ENCODE results near the gene DLAT. TPM values are rescaled to one million over a fixed set of nuclear protein-coding genes. Genes with fewer than 3 reads are reported as not detected.
A peak's percentile ranks its signal among the peaks of the same experiment; 100 is the strongest.

The DLAT gene
- total RNA-seq, 4 donors from 2014 or later = 27.2 to 32.4 (median 29.4) TPM

DNA sequence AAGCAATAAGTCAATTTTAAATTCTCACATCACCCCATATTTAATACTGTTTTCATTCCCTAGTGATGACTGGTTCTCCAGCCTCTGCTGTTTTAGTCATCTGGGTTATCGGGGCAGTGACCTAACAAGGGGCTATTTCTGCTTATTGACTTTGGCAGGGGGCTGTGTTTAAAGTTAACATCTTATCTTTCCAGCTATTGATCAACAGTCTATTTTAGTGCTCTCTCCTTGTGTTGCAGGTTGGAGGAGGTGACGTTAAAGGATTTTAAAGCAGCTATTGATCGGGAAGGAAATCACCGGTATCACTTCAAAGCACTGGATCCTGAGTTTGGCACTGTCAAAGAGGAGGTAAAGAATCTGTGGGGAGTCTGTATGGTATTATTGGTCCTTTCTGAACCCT, 7.7 kb upstream of the DLAT start:
- H3K27ac ChIP-seq (replicated peaks in 1 of 4) = peak overlapping the region; percentile 9 to 60 (median 50)
- intact Hi-C loops (cut with DNase I) = no loop called here

DNA sequence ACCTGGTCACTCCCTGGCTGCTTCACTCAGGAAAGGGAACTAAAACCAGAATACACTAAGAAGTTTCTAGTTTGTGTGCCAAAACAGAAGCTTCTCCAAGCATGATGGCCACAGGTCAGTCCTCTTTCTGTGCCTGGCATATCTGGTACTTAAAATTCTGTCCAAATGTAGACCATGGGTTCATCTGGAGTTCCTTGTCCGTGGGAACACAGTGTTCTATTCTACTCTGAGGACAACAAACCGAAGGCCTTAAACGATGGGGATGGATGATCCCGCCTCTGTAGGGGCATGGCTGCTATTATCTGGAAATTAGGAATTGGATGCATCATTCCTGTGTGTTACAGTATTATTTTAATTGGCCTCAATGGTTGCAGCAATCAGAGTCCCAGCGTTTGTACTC, 6.1 kb upstream of the DLAT start:
- TF ChIP-seq POLR2A (IDR thresholded peaks at IDR 0.05; ENCODE audit: low read depth) (no peak), EP300 (IDR thresholded peaks at IDR 0.05) (no peak), POLR2AphosphoS5 (IDR thresholded peaks at IDR 0.05) (no peak)
- TF ChIP-seq, protein P1, sequence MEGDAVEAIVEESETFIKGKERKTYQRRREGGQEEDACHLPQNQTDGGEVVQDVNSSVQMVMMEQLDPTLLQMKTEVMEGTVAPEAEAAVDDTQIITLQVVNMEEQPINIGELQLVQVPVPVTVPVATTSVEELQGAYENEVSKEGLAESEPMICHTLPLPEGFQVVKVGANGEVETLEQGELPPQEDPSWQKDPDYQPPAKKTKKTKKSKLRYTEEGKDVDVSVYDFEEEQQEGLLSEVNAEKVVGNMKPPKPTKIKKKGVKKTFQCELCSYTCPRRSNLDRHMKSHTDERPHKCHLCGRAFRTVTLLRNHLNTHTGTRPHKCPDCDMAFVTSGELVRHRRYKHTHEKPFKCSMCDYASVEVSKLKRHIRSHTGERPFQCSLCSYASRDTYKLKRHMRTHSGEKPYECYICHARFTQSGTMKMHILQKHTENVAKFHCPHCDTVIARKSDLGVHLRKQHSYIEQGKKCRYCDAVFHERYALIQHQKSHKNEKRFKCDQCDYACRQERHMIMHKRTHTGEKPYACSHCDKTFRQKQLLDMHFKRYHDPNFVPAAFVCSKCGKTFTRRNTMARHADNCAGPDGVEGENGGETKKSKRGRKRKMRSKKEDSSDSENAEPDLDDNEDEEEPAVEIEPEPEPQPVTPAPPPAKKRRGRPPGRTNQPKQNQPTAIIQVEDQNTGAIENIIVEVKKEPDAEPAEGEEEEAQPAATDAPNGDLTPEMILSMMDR (IDR thresholded peaks at IDR 0.05) = no peak
- intact Hi-C loops (cut with DNase I) = no loop called here

More for the DNA sequence above, 7.7 kb upstream of the DLAT start:
- Histone ChIP-seq H3K27me3 (no peaks in the 10 kb centered on the region), H3K4me3 (no peak overlapping the region), H3K9me3 (no peaks in the 10 kb centered on the region), H3K36me3 (peaks cover 8 to 68% (median 28%) of the 10 kb centered on the region in 4 donors), H3K4me1 (peaks cover 0 to 19% (median 11%) of the 10 kb centered on the region in 4 donors)
- no peak for TF ChIP-seq POLR2AphosphoS5 (IDR thresholded peaks at IDR 0.05)
- no peak for TF ChIP-seq POLR2A (IDR thresholded peaks at IDR 0.05; ENCODE audit: low read depth)
- TF ChIP-seq EP300 (IDR thresholded peaks at IDR 0.05) = no peak
- TF ChIP-seq, protein P1 (IDR thresholded peaks at IDR 0.05) = no peak
- no peak for DNase-seq (ENCODE audit: extremely low spot score)
- 88% methylated on average over 4 of the region's 4 CpGs for WGBS

DNA sequence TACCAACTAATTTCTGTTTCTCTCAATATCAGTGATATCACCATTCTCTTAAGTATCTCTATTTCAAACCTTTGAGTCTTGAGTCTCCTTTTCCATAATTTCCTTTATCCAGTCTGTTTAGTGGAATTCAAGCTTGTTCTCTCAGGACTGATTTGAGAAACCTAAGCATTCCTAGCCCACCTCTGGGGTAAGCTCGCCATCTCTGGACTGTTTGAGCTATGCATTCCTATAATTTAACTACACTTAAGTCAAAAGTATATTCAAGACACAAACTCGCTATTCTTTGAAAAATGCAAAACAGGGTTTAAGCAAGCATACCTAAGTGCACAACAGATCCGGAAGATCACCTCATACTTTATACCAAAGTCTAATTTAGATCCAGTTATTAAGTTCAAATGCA, 2.1 kb upstream of the DLAT start:
- Histone ChIP-seq H3K27ac (replicated peaks in 1 of 4) (no peak overlapping the region), H3K27me3 (no peaks in the 10 kb centered on the region), H3K4me1 (peaks cover 9 to 26% (median 19%) of the 10 kb centered on the region in 4 donors), H3K4me3 (no peak overlapping the region), H3K36me3 (peaks cover 9 to 52% (median 22%) of the 10 kb centered on the region in 4 donors), H3K9me3 (no peaks in the 10 kb centered on the region)
- no peak for TF ChIP-seq POLR2A (IDR thresholded peaks at IDR 0.05; ENCODE audit: low read depth)
- no peak for TF ChIP-seq POLR2AphosphoS5 (IDR thresholded peaks at IDR 0.05)
- TF ChIP-seq EP300 (IDR thresholded peaks at IDR 0.05) = no peak
- TF ChIP-seq, protein P1 (IDR thresholded peaks at IDR 0.05) = no peak
- DNase-seq (ENCODE audit: extremely low spot score) = no peak
- intact Hi-C loops (cut with DNase I) = no loop called here
- 83% methylated on average over 3 of the region's 3 CpGs for WGBS

More for the DNA sequence above, 6.1 kb upstream of the DLAT start:
- H3K9me3 ChIP-seq = no peaks in the 10 kb centered on the region
- no peak overlapping the region for H3K4me3 ChIP-seq
- peaks cover 6 to 21% (median 14%) of the 10 kb centered on the region in 4 donors for H3K4me1 ChIP-seq
- H3K27me3 ChIP-seq = no peaks in the 10 kb centered on the region
- peaks cover 8 to 69% (median 28%) of the 10 kb centered on the region in 4 donors for H3K36me3 ChIP-seq
- 86% methylated on average over 5 of the region's 5 CpGs for WGBS
- H3K27ac ChIP-seq (replicated peaks in 1 of 4) = peak overlapping the region in 1 of 4 donors; percentile 22
- DNase-seq (ENCODE audit: extremely low spot score) = no peak

DNA sequence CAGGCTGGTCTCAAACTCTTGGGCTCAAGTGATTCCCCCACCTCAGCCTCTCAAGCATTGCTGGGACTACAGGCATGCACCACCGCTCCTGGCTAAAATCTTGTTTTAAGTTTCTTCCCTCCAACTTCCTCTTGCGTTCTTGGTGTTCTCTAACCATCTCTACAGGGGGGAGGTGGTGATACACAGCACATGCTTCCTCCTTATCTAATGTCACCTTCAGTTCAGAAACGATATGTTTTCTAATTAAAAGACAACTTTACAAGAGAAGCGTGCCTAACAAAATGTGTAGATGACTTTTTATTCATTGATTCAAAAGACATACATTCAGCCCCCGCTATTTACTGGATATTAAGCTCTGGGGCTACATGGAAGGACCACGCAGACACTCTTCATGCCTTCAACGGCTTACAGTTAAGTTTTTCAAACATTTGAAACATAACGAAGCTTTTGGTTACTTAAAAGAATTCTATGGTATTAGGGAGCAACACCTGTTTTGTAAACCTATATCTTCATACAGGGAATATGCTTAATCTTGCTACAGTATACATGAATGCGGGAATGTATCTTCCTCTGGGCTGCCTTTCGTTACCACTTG, 933 bp upstream of the DLAT start:
- H3K36me3 ChIP-seq = peaks cover 12 to 52% (median 25%) of the 10 kb centered on the region in 4 donors
- WGBS = 22% methylated on average over 10 of the region's 10 CpGs

More for the DNA sequence above, 933 bp upstream of the DLAT start:
- peak overlapping the region; percentile 90 to 96 (median 92) for H3K27ac ChIP-seq (replicated peaks in 1 of 4)
- H3K4me3 ChIP-seq = peak overlapping the region; percentile 70 to 95 (median 89)
- no peaks in the 10 kb centered on the region for H3K27me3 ChIP-seq
- no peaks in the 10 kb centered on the region for H3K9me3 ChIP-seq
- TF ChIP-seq, protein P1 (IDR thresholded peaks at IDR 0.05) = no peak
- TF ChIP-seq POLR2A (IDR thresholded peaks at IDR 0.05; ENCODE audit: low read depth) = no peak
- TF ChIP-seq EP300 (IDR thresholded peaks at IDR 0.05) = no peak
- TF ChIP-seq POLR2AphosphoS5 (IDR thresholded peaks at IDR 0.05) = no peak
- intact Hi-C loops (cut with DNase I) = no loop called here
- no peak for DNase-seq (ENCODE audit: extremely low spot score)
- H3K4me1 ChIP-seq = peaks cover 9 to 26% (median 19%) of the 10 kb centered on the region in 4 donors

Data from esophagus muscularis mucosa (tissue), 4 donors.